ENCODE data around the gene CALU. TPM values are rescaled to one million over a fixed set of nuclear protein-coding genes. Genes with fewer than 3 reads are reported as not detected.

Gene CALU
- total RNA-seq, 1 donor from 2014 or later: 63.6 TPM

DNA sequence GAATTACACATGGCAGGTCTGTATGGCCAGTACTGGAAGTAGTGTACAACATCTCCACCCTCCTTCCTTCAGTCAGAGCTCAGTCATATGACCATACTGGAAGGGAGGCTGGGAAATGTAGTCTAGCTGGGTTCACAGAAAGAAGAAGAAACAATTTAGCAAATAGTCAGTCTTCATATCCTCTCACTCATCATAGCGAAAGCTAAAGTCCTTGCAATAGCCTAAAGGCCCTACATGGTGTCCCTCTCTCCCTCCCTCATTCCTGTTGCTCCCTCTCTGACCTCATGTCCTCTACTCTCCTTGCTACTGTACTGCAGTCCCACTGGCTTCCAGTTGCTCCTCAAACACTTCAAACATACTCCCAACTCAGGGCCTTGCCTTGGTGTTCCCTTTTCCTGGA lies 4.3 kb upstream of the CALU start:
- TF ChIP-seq, protein P1, sequence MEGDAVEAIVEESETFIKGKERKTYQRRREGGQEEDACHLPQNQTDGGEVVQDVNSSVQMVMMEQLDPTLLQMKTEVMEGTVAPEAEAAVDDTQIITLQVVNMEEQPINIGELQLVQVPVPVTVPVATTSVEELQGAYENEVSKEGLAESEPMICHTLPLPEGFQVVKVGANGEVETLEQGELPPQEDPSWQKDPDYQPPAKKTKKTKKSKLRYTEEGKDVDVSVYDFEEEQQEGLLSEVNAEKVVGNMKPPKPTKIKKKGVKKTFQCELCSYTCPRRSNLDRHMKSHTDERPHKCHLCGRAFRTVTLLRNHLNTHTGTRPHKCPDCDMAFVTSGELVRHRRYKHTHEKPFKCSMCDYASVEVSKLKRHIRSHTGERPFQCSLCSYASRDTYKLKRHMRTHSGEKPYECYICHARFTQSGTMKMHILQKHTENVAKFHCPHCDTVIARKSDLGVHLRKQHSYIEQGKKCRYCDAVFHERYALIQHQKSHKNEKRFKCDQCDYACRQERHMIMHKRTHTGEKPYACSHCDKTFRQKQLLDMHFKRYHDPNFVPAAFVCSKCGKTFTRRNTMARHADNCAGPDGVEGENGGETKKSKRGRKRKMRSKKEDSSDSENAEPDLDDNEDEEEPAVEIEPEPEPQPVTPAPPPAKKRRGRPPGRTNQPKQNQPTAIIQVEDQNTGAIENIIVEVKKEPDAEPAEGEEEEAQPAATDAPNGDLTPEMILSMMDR (IDR thresholded peaks at IDR 0.05; ENCODE audit: partially characterized antibody, unreplicated experiment): no peak
- Mint-ChIP-seq H3K4me1 (ENCODE audit: low read depth, unreplicated experiment) (peaks cover 9% of the 10 kb centered on the region), H3K4me3 (ENCODE audit: unreplicated experiment) (peak overlapping the region; percentile 33), H3K36me3 (ENCODE audit: unreplicated experiment) (no peaks in the 10 kb centered on the region), H3K27ac (ENCODE audit: unreplicated experiment) (peak overlapping the region; percentile 45), H3K27me3 (ENCODE audit: unreplicated experiment) (peaks cover 6% of the 10 kb centered on the region), H3K9me3 (ENCODE audit: unreplicated experiment) (peaks cover 8% of the 10 kb centered on the region)
- DNase-seq: no peak

DNA sequence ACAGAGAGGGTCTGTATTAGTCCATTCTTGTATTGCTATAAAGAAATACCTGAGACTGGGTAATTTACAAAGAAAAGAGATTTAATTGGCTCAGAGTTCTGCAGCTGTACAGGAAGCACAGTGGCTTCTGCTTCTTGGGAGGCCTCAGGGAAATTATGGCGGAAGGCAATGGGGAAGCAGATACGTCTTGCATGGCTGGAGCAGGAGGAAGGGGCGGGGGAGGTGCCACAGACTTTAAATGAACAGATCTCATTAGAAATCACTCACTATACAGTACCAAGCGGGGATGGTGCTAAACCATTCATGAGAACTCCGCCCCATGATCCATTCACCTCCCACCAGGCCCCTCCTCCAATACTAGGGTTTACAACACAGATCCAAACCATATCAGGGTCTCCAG lies 3.7 kb upstream of the CALU start:
- H3K4me3 Mint-ChIP-seq (ENCODE audit: unreplicated experiment): peak overlapping the region; percentile 33
- peaks cover 8% of the 10 kb centered on the region for H3K9me3 Mint-ChIP-seq (ENCODE audit: unreplicated experiment)
- H3K4me1 Mint-ChIP-seq (ENCODE audit: low read depth, unreplicated experiment): peaks cover 14% of the 10 kb centered on the region
- no peak for DNase-seq
- H3K36me3 Mint-ChIP-seq (ENCODE audit: unreplicated experiment): no peaks in the 10 kb centered on the region
- peaks cover 3% of the 10 kb centered on the region for H3K27me3 Mint-ChIP-seq (ENCODE audit: unreplicated experiment)
- TF ChIP-seq, protein P1 (IDR thresholded peaks at IDR 0.05; ENCODE audit: partially characterized antibody, unreplicated experiment): no peak
- H3K27ac Mint-ChIP-seq (ENCODE audit: unreplicated experiment): peak overlapping the region; percentile 45

DNA sequence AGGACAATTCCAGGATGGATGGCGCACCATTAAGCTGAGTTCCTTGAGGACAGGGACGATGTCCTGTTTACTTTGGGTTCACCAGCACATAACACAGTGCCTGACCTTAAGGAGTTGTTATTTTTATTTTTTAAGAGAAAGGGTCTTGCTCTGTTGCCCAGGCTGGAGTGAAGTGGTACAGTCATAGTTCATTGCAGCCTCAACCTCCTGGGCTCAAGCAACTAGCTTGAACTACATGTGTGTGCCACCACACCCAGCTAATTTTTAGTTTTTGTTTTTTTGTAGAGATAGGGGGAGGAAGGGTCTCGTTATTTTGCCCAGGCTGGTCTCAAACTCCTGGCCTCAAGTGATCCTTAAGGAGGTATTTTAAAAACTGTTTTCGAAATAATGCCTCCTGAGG lies 1.7 kb upstream of the CALU start:
- peaks cover 2% of the 10 kb centered on the region for H3K27me3 Mint-ChIP-seq (ENCODE audit: unreplicated experiment)
- TF ChIP-seq, protein P1 (IDR thresholded peaks at IDR 0.05; ENCODE audit: partially characterized antibody, unreplicated experiment): no peak
- no peaks in the 10 kb centered on the region for H3K36me3 Mint-ChIP-seq (ENCODE audit: unreplicated experiment)
- peaks cover 4% of the 10 kb centered on the region for H3K9me3 Mint-ChIP-seq (ENCODE audit: unreplicated experiment)
- no peak for DNase-seq
- no peak overlapping the region for H3K4me3 Mint-ChIP-seq (ENCODE audit: unreplicated experiment)
- H3K27ac Mint-ChIP-seq (ENCODE audit: unreplicated experiment): no peak overlapping the region
- peaks cover 14% of the 10 kb centered on the region for H3K4me1 Mint-ChIP-seq (ENCODE audit: low read depth, unreplicated experiment)

DNA sequence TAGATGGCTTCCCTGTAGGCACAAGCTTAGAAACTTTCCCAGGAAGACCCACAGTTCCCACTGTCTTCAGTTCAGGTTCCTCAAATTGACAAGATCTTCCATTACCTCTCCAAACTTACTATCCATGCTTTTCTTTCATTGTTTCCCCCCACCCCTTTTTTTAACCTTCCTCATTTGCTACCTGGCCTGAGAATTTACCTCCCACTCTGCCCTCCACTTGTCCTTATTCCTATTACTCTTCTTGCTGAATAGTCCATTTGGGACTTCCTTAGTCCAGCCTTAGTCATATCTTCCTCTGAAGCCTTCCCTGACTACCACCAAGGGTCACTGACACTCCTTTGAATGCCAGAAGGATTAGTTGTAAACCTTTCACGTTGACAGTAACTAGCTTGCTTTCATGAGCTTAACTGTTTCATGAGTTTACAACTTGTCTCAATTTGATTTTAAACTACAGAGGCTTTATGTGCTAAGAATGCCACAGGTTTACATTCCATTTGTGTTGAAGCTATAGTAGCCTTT lies 1.2 kb upstream of the CALU start:
- peaks cover 4% of the 10 kb centered on the region for H3K9me3 Mint-ChIP-seq (ENCODE audit: unreplicated experiment)
- peaks cover 14% of the 10 kb centered on the region for H3K4me1 Mint-ChIP-seq (ENCODE audit: low read depth, unreplicated experiment)

DNA sequence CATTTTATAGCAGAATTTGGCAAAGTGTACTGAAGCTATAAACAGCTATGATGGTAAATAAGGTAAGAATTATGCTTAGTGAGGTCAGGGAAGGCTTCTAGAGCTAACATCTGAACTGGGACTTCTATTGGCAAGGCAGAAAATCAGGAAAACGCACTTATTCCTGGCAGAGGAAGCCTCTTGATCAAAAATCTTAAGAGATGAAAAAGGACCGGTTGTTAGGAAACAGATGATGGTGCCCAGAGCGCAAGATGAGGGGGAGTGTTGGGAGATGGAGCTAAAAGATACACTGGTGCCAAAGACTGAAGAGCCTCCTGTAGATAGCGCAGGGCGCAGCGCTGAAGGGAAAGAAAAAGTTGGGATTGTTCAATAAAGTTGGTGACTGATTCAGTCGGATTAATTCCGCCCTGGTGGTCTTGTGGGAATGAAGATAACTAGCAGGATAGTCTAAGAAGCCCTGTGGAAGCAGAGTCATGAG lies 550 bp upstream of the CALU start:
- no peak for DNase-seq
- Mint-ChIP-seq H3K4me1 (ENCODE audit: low read depth, unreplicated experiment) (peaks cover 14% of the 10 kb centered on the region), H3K4me3 (ENCODE audit: unreplicated experiment) (peak overlapping the region; percentile 96), H3K36me3 (ENCODE audit: unreplicated experiment) (no peaks in the 10 kb centered on the region), H3K27ac (ENCODE audit: unreplicated experiment) (peak overlapping the region; percentile 85), H3K9me3 (ENCODE audit: unreplicated experiment) (peaks cover 4% of the 10 kb centered on the region), H3K27me3 (ENCODE audit: unreplicated experiment) (peaks cover 2% of the 10 kb centered on the region)
- TF ChIP-seq, protein P1 (IDR thresholded peaks at IDR 0.05; ENCODE audit: partially characterized antibody, unreplicated experiment): no peak

More for the DNA sequence above, 1.2 kb upstream of the CALU start:
- TF ChIP-seq, protein P1 (IDR thresholded peaks at IDR 0.05; ENCODE audit: partially characterized antibody, unreplicated experiment): no peak
- Mint-ChIP-seq H3K27ac (ENCODE audit: unreplicated experiment) (no peak overlapping the region), H3K4me3 (ENCODE audit: unreplicated experiment) (peak overlapping the region; percentile 96), H3K27me3 (ENCODE audit: unreplicated experiment) (peaks cover 2% of the 10 kb centered on the region), H3K36me3 (ENCODE audit: unreplicated experiment) (no peaks in the 10 kb centered on the region)
- no peak for DNase-seq
